HepG2 (cell line): Measurements from ENCODE around the gene ZNF512B. TPM values are rescaled to one million over a fixed set of nuclear protein-coding genes. Genes with fewer than 3 reads are reported as not detected.

Source experiments
- ELF3 ChIP-seq: IDR thresholded peaks from 2 replicates; pipeline ENCODE4 v1.6.1; 2016; ENCODE audit warnings: missing genetic modification reagents, missing compliant biosample characterization
- POLR2AphosphoS2 ChIP-seq: IDR thresholded peaks from 2 replicates; pipeline ENCODE4 v1.6.1; 2011; ENCODE audit warnings: low read depth, low read length, improper control_type of control experiment
- TAF15 ChIP-seq: fragments of 200-400 bp; formaldehyde crosslinking; IDR thresholded peaks from one replicate; pipeline ENCODE4 v1.6.1; 2018; ENCODE audit warnings: mild to moderate bottlenecking, low read depth, low read length; ENCODE audit not compliant: poor library complexity, severe bottlenecking
- ZNF44 ChIP-seq: sonication (generic); formaldehyde crosslinking; IDR thresholded peaks from 2 replicates; pipeline ENCODE4 v1.5.1; 2020; ENCODE audit warnings: mild to moderate bottlenecking, missing genetic modification reagents
- ZNF484 ChIP-seq: sonication (generic); formaldehyde crosslinking; IDR thresholded peaks from 2 replicates; pipeline ENCODE4 v1.5.1; 2020; ENCODE audit warnings: mild to moderate bottlenecking, low read depth, missing genetic modification reagents, borderline replicate concordance
- ZNF713 ChIP-seq: sonication (generic); formaldehyde crosslinking; IDR thresholded peaks from 2 replicates; pipeline ENCODE4 v1.4.0; 2020; ENCODE audit warnings: mild to moderate bottlenecking, missing genetic modification reagents
- polyA plus RNA-seq, 8 experiments: library from polyadenylated mRNA; depleted of rRNA in 3 of 8; stranded (reverse) in 7 of 8; unstranded in 1 of 8; fragments of >200 nt; fragmentation: Illumina TruSeq in 4 of 8; extraction: Trizol in 4 of 8; gene quantifications; 2 replicates each; pipeline versions ENCODE4 v1.2.1 to v1.2.3, GENCODE V29; 2011 to 2016; ENCODE audit warnings: low read depth in 4 of 8, missing spikeins in 1 of 8, mixed read lengths in 1 of 8; ENCODE audit not compliant: insufficient read depth in 1 of 8
- total RNA-seq, 5 experiments: library from RNA; depleted of rRNA; stranded (reverse); fragments of >200 nt; fragmentation: Illumina TruSeq; extraction: Trizol; gene quantifications; 2 replicates each; pipeline ENCODE4 v1.2.3, GENCODE V29; 2016; ENCODE audit warnings: low read depth in 1 of 5
- TF ChIP-seq, protein P1 (sequence below), 2 experiments: fragments of 450-650 bp in 1 of 2; sonication (generic) in 1 of 2; formaldehyde crosslinking in 1 of 2; IDR thresholded peaks; 2 replicates each; pipeline versions ENCODE4 v1.6.1 to v1.8.0; 2016 to 2022; ENCODE audit warnings: antibody characterized with exemption in 1 of 2, mild to moderate bottlenecking in 1 of 2, missing genetic modification reagents in 1 of 2
- TF ChIP-seq, protein P2 (sequence below): IDR thresholded peaks from 2 replicates; pipeline ENCODE4 v1.6.1; 2016
- TF ChIP-seq, protein P3 (sequence below): sonication (generic); formaldehyde crosslinking; IDR thresholded peaks from 2 replicates; pipeline ENCODE4 v1.4.0; 2020; ENCODE audit warnings: missing genetic modification reagents, low read depth, mild to moderate bottlenecking, borderline replicate concordance
- TF ChIP-seq, protein P4 (sequence below): sonication (generic); formaldehyde crosslinking; IDR thresholded peaks from 2 replicates; pipeline ENCODE4 v1.9.0; 2022; ENCODE audit warnings: missing genetic modification reagents, mild to moderate bottlenecking, borderline replicate concordance
- TF ChIP-seq, protein P5 (sequence below): sonication (generic); formaldehyde crosslinking; IDR thresholded peaks from 2 replicates; pipeline ENCODE4 v1.4.0; 2020; ENCODE audit warnings: missing genetic modification reagents

ZNF512B gene
- total and polyA plus RNA-seq, 2 of the 13 experiments (the other 11 are each of a cell fraction or from before 2014, with no cell fraction given): 11.5 to 30.6 TPM

DNA sequence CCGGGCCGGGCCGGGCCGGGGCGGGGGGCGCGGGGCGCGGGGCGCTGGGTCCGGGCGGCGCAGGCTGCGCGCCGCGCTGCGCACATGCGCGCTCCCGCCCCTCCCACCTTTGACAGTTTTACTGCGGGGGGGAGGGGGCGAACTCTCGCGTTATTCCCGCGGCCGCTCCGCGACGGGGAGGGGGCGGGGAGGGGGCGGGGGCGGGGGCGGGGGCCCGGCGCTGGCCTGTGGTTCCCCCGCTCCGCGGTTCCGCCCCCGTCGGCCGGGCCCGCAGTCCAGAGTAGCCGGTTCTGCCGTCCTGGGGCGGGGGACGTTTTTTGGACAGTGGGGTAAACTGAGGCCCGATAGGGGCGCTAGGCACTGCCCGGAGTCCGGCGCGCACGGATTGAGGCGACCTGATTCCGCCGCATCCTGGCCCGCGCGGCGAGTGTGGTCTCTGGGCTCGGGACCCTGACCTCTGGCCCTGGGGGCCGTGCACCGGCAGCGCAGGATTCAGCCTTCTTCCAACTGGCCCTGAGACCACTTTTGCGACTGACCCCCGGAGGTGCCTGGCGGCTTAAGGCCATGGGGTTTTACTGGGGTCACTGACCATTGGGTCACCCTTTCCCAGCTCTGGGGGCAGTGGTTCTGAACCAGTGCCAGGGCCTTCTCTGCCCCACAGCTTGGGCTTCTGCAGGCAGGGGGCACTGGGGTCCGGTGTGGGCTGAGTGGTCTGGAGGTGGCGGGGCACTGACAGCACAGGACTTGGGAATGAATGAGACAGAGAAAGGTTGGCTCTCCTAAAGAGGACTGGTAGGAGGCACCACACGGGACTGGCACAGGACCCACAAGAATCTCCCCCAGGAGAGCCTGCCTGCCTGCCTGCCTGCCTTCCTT lies at the start of gene ZNF512B (continued):
- TF ChIP-seq, protein P1, sequence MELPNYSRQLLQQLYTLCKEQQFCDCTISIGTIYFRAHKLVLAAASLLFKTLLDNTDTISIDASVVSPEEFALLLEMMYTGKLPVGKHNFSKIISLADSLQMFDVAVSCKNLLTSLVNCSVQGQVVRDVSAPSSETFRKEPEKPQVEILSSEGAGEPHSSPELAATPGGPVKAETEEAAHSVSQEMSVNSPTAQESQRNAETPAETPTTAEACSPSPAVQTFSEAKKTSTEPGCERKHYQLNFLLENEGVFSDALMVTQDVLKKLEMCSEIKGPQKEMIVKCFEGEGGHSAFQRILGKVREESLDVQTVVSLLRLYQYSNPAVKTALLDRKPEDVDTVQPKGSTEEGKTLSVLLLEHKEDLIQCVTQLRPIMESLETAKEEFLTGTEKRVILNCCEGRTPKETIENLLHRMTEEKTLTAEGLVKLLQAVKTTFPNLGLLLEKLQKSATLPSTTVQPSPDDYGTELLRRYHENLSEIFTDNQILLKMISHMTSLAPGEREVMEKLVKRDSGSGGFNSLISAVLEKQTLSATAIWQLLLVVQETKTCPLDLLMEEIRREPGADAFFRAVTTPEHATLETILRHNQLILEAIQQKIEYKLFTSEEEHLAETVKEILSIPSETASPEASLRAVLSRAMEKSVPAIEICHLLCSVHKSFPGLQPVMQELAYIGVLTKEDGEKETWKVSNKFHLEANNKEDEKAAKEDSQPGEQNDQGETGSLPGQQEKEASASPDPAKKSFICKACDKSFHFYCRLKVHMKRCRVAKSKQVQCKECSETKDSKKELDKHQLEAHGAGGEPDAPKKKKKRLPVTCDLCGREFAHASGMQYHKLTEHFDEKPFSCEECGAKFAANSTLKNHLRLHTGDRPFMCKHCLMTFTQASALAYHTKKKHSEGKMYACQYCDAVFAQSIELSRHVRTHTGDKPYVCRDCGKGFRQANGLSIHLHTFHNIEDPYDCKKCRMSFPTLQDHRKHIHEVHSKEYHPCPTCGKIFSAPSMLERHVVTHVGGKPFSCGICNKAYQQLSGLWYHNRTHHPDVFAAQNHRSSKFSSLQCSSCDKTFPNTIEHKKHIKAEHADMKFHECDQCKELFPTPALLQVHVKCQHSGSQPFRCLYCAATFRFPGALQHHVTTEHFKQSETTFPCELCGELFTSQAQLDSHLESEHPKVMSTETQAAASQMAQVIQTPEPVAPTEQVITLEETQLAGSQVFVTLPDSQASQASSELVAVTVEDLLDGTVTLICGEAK (IDR thresholded peaks at IDR 0.05): no peak
- TF ChIP-seq, protein P1 (CRISPR knock-in tag; IDR thresholded peaks at IDR 0.05): peak; percentile 73; the same call in 1 of the 2 replicates
- TF ChIP-seq ZNF44 (CRISPR knock-in tag): peak; percentile 56; the same call in 1 of the 2 replicates
- no peak for TF ChIP-seq ZNF713 (CRISPR knock-in tag)
- TF ChIP-seq, protein P2, sequence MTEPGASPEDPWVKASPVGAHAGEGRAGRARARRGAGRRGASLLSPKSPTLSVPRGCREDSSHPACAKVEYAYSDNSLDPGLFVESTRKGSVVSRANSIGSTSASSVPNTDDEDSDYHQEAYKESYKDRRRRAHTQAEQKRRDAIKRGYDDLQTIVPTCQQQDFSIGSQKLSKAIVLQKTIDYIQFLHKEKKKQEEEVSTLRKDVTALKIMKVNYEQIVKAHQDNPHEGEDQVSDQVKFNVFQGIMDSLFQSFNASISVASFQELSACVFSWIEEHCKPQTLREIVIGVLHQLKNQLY (CRISPR knock-in tag): no peak; the same call in 1 of the 2 replicates
- TF ChIP-seq, protein P3, sequence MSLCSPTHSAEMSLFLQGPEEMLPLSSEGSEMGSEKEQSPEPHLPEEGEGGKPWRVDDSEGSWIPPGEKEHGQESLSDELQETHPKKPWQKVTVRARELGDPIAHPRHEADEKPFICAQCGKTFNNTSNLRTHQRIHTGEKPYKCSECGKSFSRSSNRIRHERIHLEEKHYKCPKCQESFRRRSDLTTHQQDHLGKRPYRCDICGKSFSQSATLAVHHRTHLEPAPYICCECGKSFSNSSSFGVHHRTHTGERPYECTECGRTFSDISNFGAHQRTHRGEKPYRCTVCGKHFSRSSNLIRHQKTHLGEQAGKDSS (CRISPR knock-in tag): no peak
- TF ChIP-seq, protein P4, sequence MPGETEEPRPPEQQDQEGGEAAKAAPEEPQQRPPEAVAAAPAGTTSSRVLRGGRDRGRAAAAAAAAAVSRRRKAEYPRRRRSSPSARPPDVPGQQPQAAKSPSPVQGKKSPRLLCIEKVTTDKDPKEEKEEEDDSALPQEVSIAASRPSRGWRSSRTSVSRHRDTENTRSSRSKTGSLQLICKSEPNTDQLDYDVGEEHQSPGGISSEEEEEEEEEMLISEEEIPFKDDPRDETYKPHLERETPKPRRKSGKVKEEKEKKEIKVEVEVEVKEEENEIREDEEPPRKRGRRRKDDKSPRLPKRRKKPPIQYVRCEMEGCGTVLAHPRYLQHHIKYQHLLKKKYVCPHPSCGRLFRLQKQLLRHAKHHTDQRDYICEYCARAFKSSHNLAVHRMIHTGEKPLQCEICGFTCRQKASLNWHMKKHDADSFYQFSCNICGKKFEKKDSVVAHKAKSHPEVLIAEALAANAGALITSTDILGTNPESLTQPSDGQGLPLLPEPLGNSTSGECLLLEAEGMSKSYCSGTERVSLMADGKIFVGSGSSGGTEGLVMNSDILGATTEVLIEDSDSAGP (CRISPR knock-in tag): peak; percentile 78; the same call in 1 of the 2 replicates
- peak; percentile 87 for TF ChIP-seq TAF15
- TF ChIP-seq, protein P5, sequence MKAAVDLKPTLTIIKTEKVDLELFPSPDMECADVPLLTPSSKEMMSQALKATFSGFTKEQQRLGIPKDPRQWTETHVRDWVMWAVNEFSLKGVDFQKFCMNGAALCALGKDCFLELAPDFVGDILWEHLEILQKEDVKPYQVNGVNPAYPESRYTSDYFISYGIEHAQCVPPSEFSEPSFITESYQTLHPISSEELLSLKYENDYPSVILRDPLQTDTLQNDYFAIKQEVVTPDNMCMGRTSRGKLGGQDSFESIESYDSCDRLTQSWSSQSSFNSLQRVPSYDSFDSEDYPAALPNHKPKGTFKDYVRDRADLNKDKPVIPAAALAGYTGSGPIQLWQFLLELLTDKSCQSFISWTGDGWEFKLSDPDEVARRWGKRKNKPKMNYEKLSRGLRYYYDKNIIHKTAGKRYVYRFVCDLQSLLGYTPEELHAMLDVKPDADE: peak; percentile 8; the same call in 1 of the 2 replicates
- no peak; the same call in 1 of the 2 replicates for TF ChIP-seq ELF3
- no peak for TF ChIP-seq ZNF484 (CRISPR knock-in tag)
- no peak for TF ChIP-seq POLR2AphosphoS2
